Mucosa of descending colon (tissue), 3 donors: Measurements from ENCODE around the gene WIPF3. TPM values are rescaled to one million over a fixed set of nuclear protein-coding genes. Genes with fewer than 3 reads are reported as not detected.

ENCODE experiments used
- ATAC-seq: fragments of 200-7000 bp; cut with Tn5 transposase; one replicate; pipeline ENCODE4 v1.9.1; 2020; ENCODE audit warnings: mild to moderate bottlenecking, moderate library complexity
- DNase-seq, 3 donors: peaks; one replicate each; pipeline ENCODE4 v3.0.0-alpha.2; 2020
- H3K36me3 ChIP-seq: fragments of 200-600 bp; one replicate; pipeline ENCODE4 v1.8.0; 2021; ENCODE audit warnings: low read depth, mild to moderate bottlenecking
- H3K4me1 ChIP-seq: fragments of 200-600 bp; one replicate; pipeline ENCODE4 v1.8.0; 2021; ENCODE audit warnings: low read depth, mild to moderate bottlenecking
- H3K4me3 ChIP-seq: fragments of 200-600 bp; one replicate; pipeline ENCODE4 v1.8.0; 2021; ENCODE audit warnings: mild to moderate bottlenecking
- H3K9me3 ChIP-seq: fragments of 200-600 bp; one replicate; pipeline ENCODE4 v1.8.0; 2021; ENCODE audit warnings: mild to moderate bottlenecking
- CTCF ChIP-seq: fragments of 200-600 bp; IDR thresholded peaks from one replicate; pipeline ENCODE4 v1.8.0; 2022; ENCODE audit warnings: antibody characterized with exemption, mild to moderate bottlenecking
- intact Hi-C, 2 donors: fragments of 100-400 bp; cut with DNase I in 1 of 2; cut with micrococcal nuclease in 1 of 2; formaldehyde crosslinking; loops; one replicate each; pipeline versions ENCODE4 v1.11.0 to v1.11.1; 2022; cut with DNase I, micrococcal nuclease
- long read RNA-seq, 2 donors: library from polyadenylated mRNA; unstranded; transcript quantifications; one replicate each; pipeline ENCODE4 v2.0.0, GENCODE V29; 2019 to 2021
- total RNA-seq, 3 donors: library from RNA; stranded (reverse); fragmentation: NEBNext Ultra II Directional in 2 of 3; extraction: Animal tissue kit (Norgen Biotek cat#: 25700) in 2 of 3; gene quantifications; one replicate each; pipeline versions ENCODE4 v1.2.1 to v1.2.4, GENCODE V29; 2021 to 2023
- donor health status: DM: no; HTN: no; CAD: no; lungs with moderate emphysema.
- donor health status: DM: no; HTN: no; CAD: no.
- donor health status: DM: no; HTN: yes; CAD: no.

WIPF3 gene
- total RNA-seq = 1 to 10 TPM in 2 of 3 donors, under 1 TPM in 1; 0.89 to 2.2 (median 1.2) TPM
- long read RNA-seq, donor 1, partial matches to known transcripts = 0 of 1 reads
- long read RNA-seq, donor 1, other reads (novel, unspliced or antisense) = 1 of 1 reads
- long read RNA-seq, donor 2, partial matches to known transcripts = 0 of 1 reads
- long read RNA-seq, donor 2, other reads (novel, unspliced or antisense) = 1 of 1 reads

GRCh38 chr7:29806208-29806994, at the start of gene WIPF3:
WIPF3 (plus strand) TSS chr7:29806508; CDS start chr7:29834725, 28,217 bp downstream.
- ATAC-seq = peak; percentile 75
- H3K4me1 ChIP-seq = peaks cover 4% of the 10 kb centered on the region
- DNase-seq = peak in 2 of 3 donors; percentile 47 to 74
- H3K9me3 ChIP-seq = no peaks in the 10 kb centered on the region
- H3K4me3 ChIP-seq = peak within 1 kb of the TSS; percentile 19
- no peaks in the 10 kb centered on the region for H3K36me3 ChIP-seq
- intact Hi-C loops = no loop called here
- TF ChIP-seq CTCF = no peak

GRCh38 chr7:29763266-29763665, 43.0 kb upstream of the WIPF3 start:
- Histone ChIP-seq H3K36me3 (no peaks in the 10 kb centered on the region), H3K4me1 (no peaks in the 10 kb centered on the region), H3K4me3 (no peak overlapping the region), H3K9me3 (no peaks in the 10 kb centered on the region)
- intact Hi-C loops = no loop called here
- ATAC-seq (no peak), DNase-seq (no peak)
- no peak for TF ChIP-seq CTCF

GRCh38 chr7:29764227-29764626, 42.1 kb upstream of the WIPF3 start:
- DNase-seq = peak in 2 of 3 donors; percentile 24 to 37
- H3K4me3 ChIP-seq = no peak overlapping the region
- intact Hi-C loops = no loop called here
- no peaks in the 10 kb centered on the region for H3K36me3 ChIP-seq
- no peak for TF ChIP-seq CTCF
- no peaks in the 10 kb centered on the region for H3K4me1 ChIP-seq
- no peaks in the 10 kb centered on the region for H3K9me3 ChIP-seq
- ATAC-seq = peak; percentile 60

- no peaks in the 10 kb centered on the region for H3K9me3 ChIP-seq
- no peaks in the 10 kb centered on the region for H3K4me1 ChIP-seq
- DNase-seq (no peak), ATAC-seq (no peak)
- no peaks in the 10 kb centered on the region for H3K36me3 ChIP-seq
- no peak overlapping the region for H3K4me3 ChIP-seq
- intact Hi-C loops = no loop called here
- TF ChIP-seq CTCF = no peak
Observed at GRCh38 chr7:29765490-29765889, 40.8 kb upstream of the WIPF3 start.

GRCh38 chr7:29770371-29770770, 35.9 kb upstream of the WIPF3 start:
- DNase-seq = no peak
- Histone ChIP-seq H3K36me3 (no peaks in the 10 kb centered on the region), H3K4me3 (no peak overlapping the region), H3K9me3 (no peaks in the 10 kb centered on the region), H3K4me1 (no peaks in the 10 kb centered on the region)
- intact Hi-C loops = no loop called here
- ATAC-seq = no peak
- TF ChIP-seq CTCF = no peak
